Stimulated activated memory B cell treated with anti-CD40 and anti-IgM and Interleukin-4, amounts not matched to agents 10 μg/mL and 1 μg/mL and 100 μg/mL, for 72 hours (primary cell): ENCODE measurements around the gene NGEF.

Experiments used
- ATAC-seq: fragments of 150-1000 bp; cut with Tn5 transposase; 2 replicates; pipeline ENCODE4 v1.10.0; 2021
- H3K27ac Mint-ChIP-seq: one replicate; pipeline ENCODE4 v1.8.0; 2022; ENCODE audit warnings: mild to moderate bottlenecking, mixed read lengths
- H3K27me3 Mint-ChIP-seq: one replicate; pipeline ENCODE4 v1.8.0; 2022; ENCODE audit warnings: mixed read lengths
- H3K36me3 Mint-ChIP-seq: one replicate; pipeline ENCODE4 v1.8.0; 2022; ENCODE audit warnings: mixed read lengths
- H3K4me1 Mint-ChIP-seq: one replicate; pipeline ENCODE4 v1.8.0; 2022; ENCODE audit warnings: mixed read lengths
- H3K4me3 Mint-ChIP-seq: one replicate; pipeline ENCODE4 v1.8.0; 2022; ENCODE audit warnings: mild to moderate bottlenecking, moderate library complexity, mixed read lengths
- H3K9me3 Mint-ChIP-seq: one replicate; pipeline ENCODE4 v1.8.0; 2022; ENCODE audit warnings: mixed read lengths

Gene NGEF

GRCh38 chr2:232882505-232883115 is 130.4 kb downstream of the NGEF start:
- H3K27me3 Mint-ChIP-seq: no peaks in the 10 kb centered on the region
- no peaks in the 10 kb centered on the region for H3K4me1 Mint-ChIP-seq
- no peaks in the 10 kb centered on the region for H3K9me3 Mint-ChIP-seq
- H3K36me3 Mint-ChIP-seq: no peaks in the 10 kb centered on the region
- no peak overlapping the region for H3K27ac Mint-ChIP-seq
- no peak for ATAC-seq
- H3K4me3 Mint-ChIP-seq: no peak overlapping the region

- no peak overlapping the region for H3K27ac Mint-ChIP-seq
- no peaks in the 10 kb centered on the region for H3K9me3 Mint-ChIP-seq
- H3K27me3 Mint-ChIP-seq: no peaks in the 10 kb centered on the region
These were observed 131.0 kb downstream of the NGEF start for GRCh38 chr2:232882085-232882484.

DNA sequence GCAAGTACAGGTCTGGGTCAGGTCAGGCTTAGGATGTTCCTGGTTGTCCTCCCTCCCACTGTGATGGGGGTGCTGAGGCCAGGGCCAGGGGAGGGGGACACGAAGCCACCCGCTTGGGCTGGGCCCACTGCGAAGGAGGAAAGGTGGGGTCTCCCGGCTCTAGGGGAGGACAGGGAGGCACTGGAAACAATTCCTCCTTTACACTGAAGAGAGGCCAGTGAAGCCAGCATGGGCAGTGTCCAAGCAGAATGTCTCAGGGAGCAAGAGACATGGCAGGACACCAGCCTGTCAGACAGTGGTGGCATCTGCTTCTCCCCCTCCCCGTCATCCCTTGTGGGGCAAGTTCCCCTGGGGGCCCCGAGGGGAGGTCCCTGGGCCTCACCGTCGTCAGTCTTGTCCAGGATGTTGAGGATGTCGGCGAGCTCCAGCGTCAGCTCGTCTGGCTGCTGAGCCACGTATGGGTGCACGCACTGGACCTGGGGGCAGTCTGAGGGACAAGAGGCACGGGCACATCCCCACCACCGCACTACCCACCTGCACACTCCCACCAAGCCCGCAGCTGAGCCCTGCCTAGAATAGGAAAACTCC is 132.2 kb downstream of the NGEF start:
- Mint-ChIP-seq H3K36me3 (no peaks in the 10 kb centered on the region), H3K4me3 (no peak overlapping the region), H3K9me3 (no peaks in the 10 kb centered on the region), H3K27me3 (peaks cover 1% of the 10 kb centered on the region), H3K4me1 (no peaks in the 10 kb centered on the region), H3K27ac (no peak overlapping the region)
- no peak for ATAC-seq

More at GRCh38 chr2:232882085-232882484, 131.0 kb downstream of the NGEF start:
- ATAC-seq: no peak
- Mint-ChIP-seq H3K4me3 (no peak overlapping the region), H3K36me3 (no peaks in the 10 kb centered on the region), H3K4me1 (no peaks in the 10 kb centered on the region)

DNA sequence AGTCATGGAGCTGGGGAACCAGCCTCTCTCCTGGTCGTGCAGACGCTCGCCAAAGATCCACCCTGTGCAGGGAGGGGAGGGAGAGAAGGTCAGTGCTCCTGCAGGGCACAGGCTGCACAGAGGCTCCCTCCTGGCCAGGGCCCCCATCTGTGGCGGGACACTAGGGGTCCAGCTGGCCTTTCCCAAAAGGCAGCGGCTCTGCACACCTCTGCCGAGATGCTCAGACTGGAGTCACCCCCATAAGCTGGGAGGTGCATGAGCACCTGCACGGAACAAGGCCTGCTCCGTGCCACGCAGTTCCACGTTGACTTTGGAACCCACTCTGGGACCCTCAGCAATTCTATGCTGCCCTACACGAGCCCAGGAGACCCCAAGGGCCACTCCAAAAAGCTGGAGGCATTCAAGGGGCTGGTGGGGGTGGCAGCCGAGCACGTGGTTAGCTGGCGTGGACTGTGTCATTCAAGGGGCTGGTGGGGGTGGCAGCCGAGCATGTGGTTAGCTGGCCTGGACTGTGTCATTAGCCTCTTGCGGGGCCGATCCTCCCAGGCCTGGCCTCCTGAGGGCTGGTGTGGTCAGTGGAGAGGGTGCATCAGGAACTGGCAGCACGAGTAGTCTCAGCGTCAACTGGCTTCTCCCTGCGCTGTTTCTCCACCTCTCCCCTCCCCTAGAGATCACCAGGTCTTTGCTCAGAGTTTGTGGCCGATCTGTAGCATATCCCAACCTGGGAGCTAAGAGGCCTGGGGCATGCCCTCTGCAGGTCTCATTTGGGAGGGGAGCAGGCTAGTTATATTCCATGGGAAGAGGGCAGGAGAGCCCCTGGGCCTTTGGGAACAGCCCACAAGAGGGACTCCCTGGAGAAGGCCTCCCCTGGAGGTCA is 133.2 kb downstream of the NGEF start:
- Mint-ChIP-seq H3K4me3 (no peak overlapping the region), H3K36me3 (no peaks in the 10 kb centered on the region), H3K9me3 (no peaks in the 10 kb centered on the region), H3K4me1 (peaks cover 10% of the 10 kb centered on the region), H3K27ac (no peak overlapping the region), H3K27me3 (peaks cover 11% of the 10 kb centered on the region)
- ATAC-seq: no peak

GRCh38 chr2:232878855-232879617 is 134.0 kb downstream of the NGEF start:
- no peak overlapping the region for H3K4me3 Mint-ChIP-seq
- H3K4me1 Mint-ChIP-seq: peaks cover 11% of the 10 kb centered on the region
- no peaks in the 10 kb centered on the region for H3K36me3 Mint-ChIP-seq
- H3K27ac Mint-ChIP-seq: no peak overlapping the region
- H3K27me3 Mint-ChIP-seq: peaks cover 17% of the 10 kb centered on the region
- H3K9me3 Mint-ChIP-seq: no peaks in the 10 kb centered on the region
- no peak for ATAC-seq

DNA sequence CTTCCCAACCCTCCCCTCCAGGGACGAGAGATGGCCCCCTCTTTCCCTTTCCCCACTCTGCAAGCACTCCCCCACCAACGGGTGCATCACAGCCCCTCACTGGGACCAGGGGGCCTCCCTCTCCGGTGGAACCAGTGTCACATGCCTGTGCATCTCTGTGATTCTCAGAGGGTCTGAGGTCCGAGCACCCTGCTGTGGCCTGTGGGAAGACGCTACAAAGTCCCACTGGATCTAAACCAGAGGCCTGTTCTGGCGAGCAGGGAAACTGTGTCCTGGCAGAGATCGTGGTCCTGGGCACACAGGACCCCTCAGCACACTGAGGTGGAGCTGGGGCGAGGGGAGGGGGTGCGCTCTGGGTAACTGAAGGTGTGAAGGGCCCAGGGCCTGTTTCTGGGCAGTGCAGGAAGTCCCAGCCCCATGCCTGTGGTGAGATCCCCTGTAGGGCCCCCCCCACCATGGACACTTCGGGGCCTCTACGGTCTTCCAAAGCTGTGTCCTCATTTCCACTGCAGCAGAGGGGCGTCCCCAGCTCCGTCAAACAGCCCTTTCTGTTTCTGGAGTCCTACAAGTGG is 135.0 kb downstream of the NGEF start:
- Mint-ChIP-seq H3K36me3 (no peaks in the 10 kb centered on the region), H3K27me3 (peaks cover 17% of the 10 kb centered on the region), H3K4me1 (peaks cover 11% of the 10 kb centered on the region), H3K4me3 (peak overlapping the region; percentile 47), H3K9me3 (no peaks in the 10 kb centered on the region), H3K27ac (no peak overlapping the region)
- no peak for ATAC-seq

DNA sequence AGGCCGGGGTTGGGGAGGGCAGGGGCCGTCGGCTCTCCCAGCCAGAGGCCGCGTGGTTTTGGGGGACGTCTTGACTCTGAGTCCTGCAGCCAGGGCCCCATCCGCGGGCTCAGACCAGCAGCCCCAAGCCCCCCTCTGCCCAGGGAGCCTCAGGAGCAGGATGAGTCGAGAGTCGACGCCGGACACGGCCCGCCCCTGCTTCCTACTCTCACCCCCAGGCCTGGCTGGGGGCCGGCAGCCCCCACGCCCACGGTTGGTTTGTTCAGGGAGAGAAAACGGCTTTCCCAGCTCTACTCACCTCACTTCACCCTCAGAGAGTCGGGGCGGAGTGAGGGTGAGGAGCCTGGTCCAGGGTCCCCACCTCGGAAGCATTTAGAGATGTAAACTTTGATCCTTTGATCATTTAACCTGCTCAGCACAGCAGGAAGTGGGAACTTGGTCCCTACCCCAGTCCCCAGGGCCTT is 136.0 kb downstream of the NGEF start:
- Mint-ChIP-seq H3K27me3 (peaks cover 17% of the 10 kb centered on the region), H3K27ac (no peak overlapping the region), H3K4me3 (no peak overlapping the region), H3K4me1 (peaks cover 11% of the 10 kb centered on the region), H3K36me3 (no peaks in the 10 kb centered on the region), H3K9me3 (no peaks in the 10 kb centered on the region)
- no peak for ATAC-seq

GRCh38 chr2:232876161-232876977 is 136.7 kb downstream of the NGEF start:
- H3K9me3 Mint-ChIP-seq: no peaks in the 10 kb centered on the region
- peak; percentile 58 for ATAC-seq
- no peaks in the 10 kb centered on the region for H3K36me3 Mint-ChIP-seq
- peaks cover 17% of the 10 kb centered on the region for H3K27me3 Mint-ChIP-seq
- peak overlapping the region; percentile 65 for H3K4me3 Mint-ChIP-seq
- peaks cover 11% of the 10 kb centered on the region for H3K4me1 Mint-ChIP-seq
- H3K27ac Mint-ChIP-seq: peak overlapping the region; percentile 42

DNA sequence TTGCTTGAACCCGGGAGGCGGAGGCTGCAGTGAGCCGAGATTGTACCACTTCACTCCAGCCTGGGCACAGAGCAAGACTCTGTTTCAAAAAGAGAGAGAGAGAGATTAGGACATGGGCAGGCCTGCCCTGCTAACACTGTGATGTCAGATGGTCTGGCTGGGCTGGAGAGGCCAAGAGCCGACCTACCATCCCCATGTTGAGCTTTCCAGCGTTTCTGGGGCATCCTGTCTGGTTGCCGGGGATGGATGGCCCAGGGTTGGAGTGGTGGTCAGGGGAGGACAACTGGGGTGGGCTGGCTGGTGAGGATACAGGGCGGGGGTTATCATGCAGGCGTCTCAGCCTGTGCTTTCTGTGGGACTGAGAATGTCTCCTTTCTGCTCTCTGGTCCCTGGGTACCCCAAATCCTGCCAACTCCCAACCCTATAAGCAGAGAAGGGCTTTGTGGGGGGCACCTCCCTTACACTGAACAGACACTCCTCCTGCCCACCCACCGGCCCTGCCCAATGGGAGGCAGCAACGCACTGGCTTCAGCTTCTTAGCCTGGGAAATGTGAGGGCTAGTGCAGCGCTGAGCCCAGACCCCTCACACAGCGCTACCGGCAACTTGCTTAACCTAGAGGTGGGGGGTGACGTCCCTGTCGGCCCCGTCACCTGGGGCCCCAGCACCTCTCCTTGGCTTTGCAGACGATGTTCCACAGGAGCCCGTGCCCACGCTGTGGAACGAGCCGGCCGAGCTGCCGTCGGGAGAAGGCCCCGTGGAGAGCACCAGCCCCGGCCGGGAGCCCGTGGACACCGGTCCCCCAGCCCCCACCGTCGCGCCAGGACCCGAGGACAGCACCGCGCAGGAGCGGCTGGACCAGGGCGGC is 137.6 kb downstream of the NGEF start:
- ATAC-seq: no peak
- peaks cover 4% of the 10 kb centered on the region for H3K36me3 Mint-ChIP-seq
- H3K4me1 Mint-ChIP-seq: peaks cover 11% of the 10 kb centered on the region
- H3K27ac Mint-ChIP-seq: peak overlapping the region; percentile 42
- H3K27me3 Mint-ChIP-seq: peaks cover 17% of the 10 kb centered on the region
- peak overlapping the region; percentile 70 for H3K4me3 Mint-ChIP-seq
- no peaks in the 10 kb centered on the region for H3K9me3 Mint-ChIP-seq

DNA sequence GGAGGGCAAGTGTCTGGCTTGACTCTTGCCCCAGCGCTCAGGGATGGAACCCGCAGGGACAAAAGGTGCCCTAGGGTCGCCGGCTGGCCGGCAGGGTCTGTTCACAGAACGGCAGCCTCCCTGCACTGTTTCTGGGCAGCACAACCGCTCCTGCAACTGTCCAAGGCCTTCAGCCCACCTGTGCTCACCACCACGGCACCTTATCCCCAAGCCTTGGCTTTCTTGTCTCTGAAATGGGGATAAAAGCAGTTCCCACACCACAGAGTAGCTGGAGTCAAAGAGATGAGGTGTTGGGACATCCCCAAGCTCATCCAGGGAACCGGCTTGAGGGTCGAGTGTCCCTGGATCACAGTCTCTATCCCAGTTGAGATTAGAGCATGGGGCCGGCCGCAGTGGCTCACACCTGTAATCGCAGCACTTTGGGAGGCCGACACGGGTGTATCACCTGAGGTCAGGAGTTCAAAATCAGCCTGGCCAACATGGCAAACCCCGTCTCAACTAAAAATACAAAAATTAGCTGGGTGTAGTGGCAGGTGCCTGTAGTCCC is 138.3 kb downstream of the NGEF start:
- no peak for ATAC-seq
- Mint-ChIP-seq H3K27me3 (peaks cover 17% of the 10 kb centered on the region), H3K36me3 (peaks cover 8% of the 10 kb centered on the region), H3K9me3 (no peaks in the 10 kb centered on the region), H3K4me3 (peak overlapping the region; percentile 70), H3K4me1 (peaks cover 11% of the 10 kb centered on the region), H3K27ac (peak overlapping the region; percentile 42)

- Mint-ChIP-seq H3K9me3 (no peaks in the 10 kb centered on the region), H3K27ac (no peak overlapping the region), H3K4me1 (peaks cover 15% of the 10 kb centered on the region), H3K27me3 (peaks cover 17% of the 10 kb centered on the region), H3K36me3 (peaks cover 8% of the 10 kb centered on the region), H3K4me3 (no peak overlapping the region)
- no peak for ATAC-seq
These were observed 139.0 kb downstream of the NGEF start for GRCh38 chr2:232873909-232874641.

DNA sequence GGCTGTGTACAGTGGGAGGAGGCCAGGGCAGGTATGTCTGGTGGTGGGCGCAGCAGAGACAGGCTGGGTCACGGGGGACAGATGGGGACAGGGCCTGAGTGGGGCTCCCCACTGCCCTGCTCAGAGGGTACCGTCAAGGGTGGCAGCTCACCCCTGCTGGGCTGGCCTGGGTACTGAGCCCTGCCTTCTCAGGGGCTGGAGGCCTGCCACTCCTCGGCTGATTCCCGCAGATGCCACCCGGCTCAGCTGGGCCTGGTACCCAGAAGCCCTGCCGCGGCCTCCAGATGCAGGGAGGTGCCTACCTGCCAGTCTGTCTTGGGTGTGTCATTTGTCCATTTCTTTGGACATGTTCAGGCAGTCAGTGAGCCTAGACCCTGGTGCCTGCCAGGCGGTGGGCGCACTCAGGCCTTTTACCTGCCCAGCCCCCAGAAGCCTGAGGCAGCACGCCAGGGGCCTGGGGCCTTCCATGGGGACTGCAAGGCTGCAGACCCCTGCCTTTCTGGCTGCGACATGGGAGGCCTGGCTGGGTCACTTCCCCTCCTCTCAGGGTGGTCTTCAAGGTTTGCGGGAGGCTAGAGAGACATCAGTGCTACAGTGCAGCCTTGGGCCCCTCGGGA is 139.7 kb downstream of the NGEF start:
- ATAC-seq: no peak

More for the DNA sequence above, 139.7 kb downstream of the NGEF start:
- Mint-ChIP-seq H3K27ac (no peak overlapping the region), H3K4me1 (peaks cover 18% of the 10 kb centered on the region), H3K27me3 (peaks cover 17% of the 10 kb centered on the region), H3K36me3 (peaks cover 8% of the 10 kb centered on the region), H3K9me3 (no peaks in the 10 kb centered on the region), H3K4me3 (no peak overlapping the region)
